Activated T-cell treated with anti-CD3 and anti-CD28 coated beads, Interleukin-2, amount 50 U/mL, for 4 hours (primary cell): ENCODE measurements around the gene NXNL2. TPM values are rescaled to one million over a fixed set of nuclear protein-coding genes. Genes with fewer than 3 reads are reported as not detected.

Experiments
- total RNA-seq, 3 donors: library from RNA; stranded (reverse); gene quantifications; one replicate each; pipeline ENCODE4 v1.2.1, GENCODE V29; 2021

Gene NXNL2
- total RNA-seq, 3 donors from 2014 or later: not detected

Other genes starting within 250 kb of the NXNL2 start
- gene SPIN1, start 146.7 kb upstream of the NXNL2 start, total RNA-seq: 10 to 100 TPM; 16.2 to 17.8 (median 16.3) TPM